ENCODE data around the gene HTR3B.

Gene HTR3B

DNA sequence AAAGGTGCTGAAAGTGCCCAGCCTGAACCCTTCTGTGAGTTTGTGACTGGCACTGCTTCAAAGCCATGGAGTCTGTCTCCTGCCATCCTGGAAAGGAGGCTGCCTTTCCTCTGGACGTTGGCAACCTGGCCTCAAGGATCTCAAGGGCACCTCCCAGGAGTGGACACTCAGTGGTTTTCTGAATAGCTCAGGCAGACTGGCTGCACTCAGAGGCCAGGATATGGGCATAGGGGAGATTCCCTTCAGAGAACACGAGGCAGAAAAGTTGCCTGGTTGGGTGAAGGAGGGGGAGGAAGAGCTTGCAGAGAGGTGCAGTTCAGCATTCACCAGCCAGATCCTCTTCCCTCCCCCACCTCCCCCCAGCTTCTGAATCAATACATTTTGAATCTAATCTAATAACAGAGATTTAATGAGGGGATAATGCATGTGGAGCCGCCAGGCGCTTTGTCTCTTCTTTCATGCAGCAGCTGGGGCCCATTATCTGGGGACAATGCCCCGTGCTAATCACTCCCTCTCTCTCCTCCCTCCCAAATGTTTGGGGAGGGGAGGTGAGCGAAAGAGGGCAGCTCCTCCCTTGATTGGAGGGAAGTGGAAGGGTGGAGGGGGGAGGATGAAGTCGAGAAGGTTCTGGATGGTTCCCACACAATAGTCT is 88.0 kb downstream of the HTR3B start:
- DNase-seq: no peak

- DNase-seq: peak in 3 of 4 experiments; percentile 3 to 19 (median 8)
These were observed 89.7 kb downstream of the HTR3B start for GRCh38 chr11:113994077-113994954.

Measured in activated naive CD4-positive, alpha-beta T cell (primary cell).